SK-N-MC (cell line): ENCODE results near the gene SKAP2.

Source experiments
- EZH2 ChIP-seq: fragments of 200-600 bp; sonication (generic); IDR thresholded peaks from one replicate; pipeline ENCODE4 v1.6.1; 2017; ENCODE audit warnings: antibody characterized with exemption
- FOXP2 ChIP-seq: optimal IDR thresholded peaks from 2 replicates; pipeline ENCODE3; 2011; ENCODE audit warnings: mild to moderate bottlenecking, moderate library complexity; ENCODE audit not compliant: insufficient read depth; ENCODE audit errors: extremely low read length, control extremely low read depth
- POLR2AphosphoS5 ChIP-seq: IDR thresholded peaks from 2 replicates; pipeline ENCODE4 v1.6.1; 2012; ENCODE audit warnings: mild to moderate bottlenecking, low read depth, low read length, borderline replicate concordance

GRCh38 chr7:26857170-26857505 lies 7.3 kb downstream of the SKAP2 start:
- no peak for TF ChIP-seq POLR2AphosphoS5
- TF ChIP-seq EZH2: peak; percentile 39
- no peak for TF ChIP-seq FOXP2
